HG03432 (cell line): ENCODE measurements around the gene EIF2B5.
A peak's percentile ranks its signal among the peaks of the same experiment; 100 is the strongest.
"Not testable (repeated sequence)": the region's sequence is repeated elsewhere in the genome, so short reads cannot be mapped to it uniquely, and the experiment has no call there.

Experiments used
- ATAC-seq: cut with Tn5 transposase; IDR thresholded peaks from one replicate; pipeline ENCODE4 v1.9.1; 2021; ENCODE audit warnings: mild to moderate bottlenecking, moderate library complexity; ENCODE audit not compliant: unreplicated experiment

The EIF2B5 gene

GRCh38 chr3:184135149-184135910, at the start of gene EIF2B5:
Gene EIF2B5 (plus strand): TSS chr3:184135358. CDS start chr3:184135386, 28 bp downstream.
- peak; percentile 89 for ATAC-seq

GRCh38 chr3:184085389-184085852, 49.7 kb upstream of the EIF2B5 start:
- no peak for ATAC-seq

- ATAC-seq: no peak
Measured at GRCh38 chr3:184092199-184092598, 43.0 kb upstream of the EIF2B5 start.

DNA sequence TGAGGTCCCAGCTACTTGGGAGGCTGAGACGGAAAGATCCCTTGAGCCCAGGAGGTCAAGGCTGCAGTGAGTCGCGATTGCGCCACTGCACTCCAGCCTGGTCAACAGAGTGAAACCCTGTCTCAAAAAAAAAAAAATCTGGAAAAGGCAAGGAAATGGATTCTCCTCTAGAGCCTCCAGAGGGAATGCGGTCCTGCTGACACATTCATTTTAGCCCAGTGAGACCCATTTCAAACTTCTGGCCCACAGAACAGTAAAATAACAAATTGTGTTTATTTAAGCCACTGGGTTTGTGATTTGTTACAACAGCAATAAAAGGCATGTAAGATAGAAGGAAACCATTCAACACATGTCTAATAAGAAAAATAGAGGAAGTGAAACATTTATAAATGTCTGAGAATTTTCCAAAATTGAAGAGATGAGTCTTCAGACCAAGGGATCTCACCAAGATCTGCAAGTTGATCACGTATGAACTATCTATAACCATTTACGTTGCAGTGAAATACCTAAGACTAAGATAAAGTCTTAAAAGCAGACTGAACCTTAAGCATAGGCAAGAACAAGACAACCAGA, 38.3 kb upstream of the EIF2B5 start, which contains the start of gene HTR3E:
TSS of gene HTR3E (plus strand) at position 254 of the 573 bp plus-strand sequence. CDS start 466 bp downstream, outside the sequence.
- no peak for ATAC-seq

- no peak for ATAC-seq
Measured at GRCh38 chr3:184097556-184097955, 37.6 kb upstream of the EIF2B5 start.

DNA sequence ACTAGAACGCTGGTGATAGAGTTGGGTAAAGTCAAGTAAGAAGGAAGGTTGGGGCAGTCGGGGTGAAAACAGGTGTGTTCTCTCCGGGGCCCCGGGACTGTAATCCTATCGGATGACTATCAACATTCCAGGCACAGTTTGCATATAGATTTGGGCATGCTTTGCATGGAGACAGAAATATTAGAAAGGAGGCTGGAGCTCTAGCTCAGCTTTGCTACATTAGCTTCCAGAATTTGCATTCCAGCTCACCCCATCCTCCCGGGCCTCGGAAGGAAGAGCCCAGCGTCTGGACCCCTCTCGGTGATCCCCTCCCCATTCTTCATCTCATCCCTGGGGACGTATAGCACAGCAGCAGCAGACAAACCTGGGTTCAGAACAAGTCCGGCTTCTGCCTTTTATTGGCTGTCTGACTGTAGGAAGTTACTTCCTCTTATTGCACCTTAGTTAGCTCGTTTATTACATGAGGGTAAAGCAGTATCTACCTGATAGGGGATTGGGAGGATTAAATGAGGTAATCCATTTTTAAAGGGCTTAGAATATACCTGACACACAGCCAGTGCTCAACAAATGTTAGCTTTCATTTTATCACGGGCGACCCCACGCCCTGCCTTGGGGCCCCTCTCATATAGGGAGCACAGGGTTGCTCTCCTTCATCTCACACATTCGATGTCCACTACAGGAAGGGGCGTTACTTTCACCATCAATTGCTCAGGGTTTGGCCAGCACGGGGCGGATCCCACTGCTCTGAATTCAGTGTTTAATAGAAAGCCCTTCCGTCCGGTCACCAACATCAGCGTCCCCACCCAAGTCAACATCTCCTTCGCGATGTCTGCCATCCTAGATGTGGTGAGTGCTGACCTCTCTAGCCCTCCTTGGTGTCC, 35.1 kb upstream of the EIF2B5 start:
- ATAC-seq: no peak

- no peak for ATAC-seq
Measured at GRCh38 chr3:184110316-184110725, 24.8 kb upstream of the EIF2B5 start.

DNA sequence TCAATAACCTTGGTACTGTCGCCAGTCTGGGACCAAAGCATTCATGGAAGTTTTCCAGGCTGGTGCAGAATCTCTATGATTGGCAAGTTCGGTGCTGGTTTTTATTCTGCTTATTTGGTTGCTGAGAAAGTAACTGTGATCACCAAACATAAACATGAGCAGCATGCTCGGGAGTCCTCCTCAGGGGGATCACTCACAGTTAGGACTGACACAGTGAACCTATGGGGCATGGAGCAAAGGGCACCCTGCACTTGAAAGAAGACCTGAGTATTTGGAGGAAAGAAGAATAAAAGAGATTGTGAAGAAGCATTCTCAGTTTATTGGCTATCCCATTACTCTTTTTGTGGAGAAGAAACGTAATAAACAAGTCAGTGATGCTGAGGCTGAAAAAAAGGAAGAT, 19.1 kb upstream of the EIF2B5 start:
- ATAC-seq: no peak

GRCh38 chr3:184117636-184118035, 17.5 kb upstream of the EIF2B5 start:
- no peak for ATAC-seq

GRCh38 chr3:184121031-184121430, 14.1 kb upstream of the EIF2B5 start:
- ATAC-seq: not testable (repeated sequence)

DNA sequence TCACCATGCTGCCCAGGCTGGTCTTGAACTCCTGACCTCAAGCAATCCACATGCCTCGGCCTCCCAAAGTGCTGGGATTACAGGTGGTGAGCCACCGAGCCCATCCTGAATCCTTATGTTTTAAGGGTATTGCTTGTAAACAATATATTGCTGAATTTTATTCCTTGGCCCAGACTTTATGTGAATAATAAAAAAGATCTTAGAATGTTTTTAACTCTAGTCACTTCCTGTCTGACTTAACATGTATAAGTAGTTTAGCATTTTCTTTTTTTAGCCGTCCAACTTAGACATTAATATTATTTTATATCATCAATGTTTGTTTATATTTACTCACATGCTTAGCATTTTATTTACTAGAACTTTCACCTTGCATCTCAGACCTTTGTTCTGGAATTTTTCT, 9.2 kb upstream of the EIF2B5 start:
- ATAC-seq: no peak

GRCh38 chr3:184129012-184129411, 6.1 kb upstream of the EIF2B5 start:
- no peak for ATAC-seq

DNA sequence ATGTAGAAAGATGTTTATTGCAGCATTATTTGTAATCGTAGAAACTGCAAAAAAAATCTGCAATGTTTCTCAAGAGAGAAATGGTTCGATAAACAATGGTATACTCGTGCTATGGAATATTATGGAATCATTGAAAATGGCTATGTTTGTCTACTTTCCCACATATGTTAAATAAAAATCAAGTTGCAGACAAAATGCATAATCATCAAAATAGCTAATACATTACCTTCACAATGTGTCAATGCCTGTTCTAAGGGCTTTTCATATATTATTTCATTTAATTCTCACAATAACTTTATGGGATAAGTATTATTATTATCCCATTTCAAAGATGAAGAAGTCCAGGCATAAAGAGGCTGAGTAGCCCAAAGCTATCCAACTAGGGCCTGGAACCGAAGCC, 2.2 kb upstream of the EIF2B5 start:
- ATAC-seq: no peak

GRCh38 chr3:184133840-184134745, 1.1 kb upstream of the EIF2B5 start:
- ATAC-seq: peak; percentile 34

- peak; percentile 10 for ATAC-seq
Measured at GRCh38 chr3:184134746-184135148, 411 bp upstream of the EIF2B5 start.

DNA sequence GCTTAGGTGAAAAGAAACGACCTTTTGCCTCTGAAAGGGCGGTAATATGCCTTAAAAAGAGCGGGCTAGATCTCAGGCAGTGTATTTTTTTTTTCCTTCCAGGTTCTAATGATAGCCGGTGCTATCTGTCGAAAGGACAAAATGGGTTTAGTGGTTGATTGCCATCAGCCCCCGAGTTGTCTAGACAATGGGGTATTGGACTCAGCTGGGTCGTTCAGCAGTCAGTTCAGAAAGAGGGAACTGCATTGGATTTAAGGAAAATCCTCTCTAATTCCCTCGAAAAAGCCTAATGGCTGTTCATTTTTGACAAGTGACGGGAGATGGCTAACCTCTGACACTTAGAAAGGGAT, 728 bp downstream of the EIF2B5 start:
- ATAC-seq: no peak

DNA sequence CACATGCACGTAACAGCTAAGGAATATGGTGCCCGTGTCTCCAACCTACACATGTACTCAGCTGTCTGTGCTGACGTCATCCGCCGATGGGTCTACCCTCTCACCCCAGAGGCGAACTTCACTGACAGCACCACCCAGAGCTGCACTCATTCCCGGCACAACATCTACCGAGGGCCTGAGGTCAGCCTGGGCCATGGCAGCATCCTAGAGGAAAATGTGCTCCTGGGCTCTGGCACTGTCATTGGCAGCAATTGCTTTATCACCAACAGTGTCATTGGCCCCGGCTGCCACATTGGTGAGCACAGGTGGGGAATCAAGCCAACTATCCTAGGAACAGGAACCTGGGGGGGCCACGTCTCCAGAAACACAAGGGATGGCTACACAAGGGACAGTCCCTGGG, 5.3 kb downstream of the EIF2B5 start:
- no peak for ATAC-seq

GRCh38 chr3:184142199-184142598, 7.0 kb downstream of the EIF2B5 start:
- no peak for ATAC-seq

GRCh38 chr3:184143327-184143726, 8.2 kb downstream of the EIF2B5 start:
- no peak for ATAC-seq

- no peak for ATAC-seq
Measured at GRCh38 chr3:184144505-184144904, 9.3 kb downstream of the EIF2B5 start.
